HG03378 (cell line): ENCODE data around the gene EPN3.

Experiments
- ATAC-seq: cut with Tn5 transposase; IDR thresholded peaks from one replicate; pipeline ENCODE4 v1.9.1; 2021; ENCODE audit warnings: mild to moderate bottlenecking, moderate library complexity; ENCODE audit not compliant: unreplicated experiment

The EPN3 gene

DNA sequence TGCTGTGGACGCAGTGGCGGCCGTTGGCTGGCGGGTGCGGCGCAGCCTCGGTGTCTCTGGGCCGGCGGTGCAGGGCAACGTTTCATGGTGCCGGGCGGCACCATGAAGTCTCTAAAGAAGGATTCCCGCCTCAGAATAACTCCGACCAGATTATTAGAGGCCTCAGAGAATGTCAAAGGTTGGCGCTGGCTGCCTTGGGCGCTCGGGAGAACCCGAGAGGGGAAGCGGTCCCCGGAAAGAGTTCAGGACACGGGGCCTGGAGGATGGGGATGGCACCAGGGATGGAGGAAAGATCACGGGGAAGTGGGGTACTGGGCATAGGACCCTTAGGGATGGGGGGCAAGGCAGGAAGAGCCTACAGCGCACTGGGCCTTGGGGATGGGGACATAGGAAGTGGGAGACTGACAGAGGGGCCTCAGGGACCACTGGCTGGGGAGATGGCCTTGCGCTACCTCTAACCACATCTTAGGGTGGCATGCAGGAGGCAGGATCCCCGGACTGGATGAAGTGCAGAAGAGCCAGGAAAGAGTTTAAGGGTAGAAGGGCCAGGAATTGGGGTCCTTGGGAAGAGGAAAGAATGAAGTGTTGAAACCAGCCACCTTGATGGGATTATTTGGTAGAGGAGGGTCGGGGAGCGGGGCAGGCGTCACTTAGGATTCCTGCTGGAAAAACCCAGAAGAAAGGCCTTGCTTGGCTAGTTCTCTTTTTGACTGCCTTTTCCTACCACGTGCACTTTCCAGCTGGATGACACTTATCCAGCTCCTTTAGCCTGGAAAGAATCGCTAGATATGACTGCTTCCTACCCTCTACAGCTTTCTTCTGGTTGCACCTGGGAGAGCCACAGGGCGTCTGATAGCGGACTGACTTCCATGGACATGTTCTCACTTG, 23.7 kb upstream of the EPN3 start:
- no peak for ATAC-seq

DNA sequence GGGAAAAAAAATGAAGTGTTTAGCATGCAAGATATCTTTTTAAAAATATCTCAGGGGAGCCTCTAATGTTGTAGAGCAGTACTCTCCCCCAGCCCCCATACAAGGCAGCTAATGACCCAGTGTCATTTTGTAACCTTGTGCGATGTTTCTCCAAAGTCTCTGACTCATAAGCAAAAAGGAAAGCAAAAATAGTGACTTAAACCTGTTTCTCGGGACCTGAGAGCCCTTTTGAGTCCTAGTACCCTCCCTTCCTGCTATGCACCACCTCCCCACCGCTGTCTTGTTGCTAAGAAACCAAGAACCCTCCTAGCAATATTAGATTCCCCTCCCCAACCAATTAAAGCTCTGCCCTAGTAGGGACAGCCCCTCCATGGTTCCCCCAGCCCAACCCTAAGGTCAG, 21.5 kb upstream of the EPN3 start:
- peak; percentile 83 for ATAC-seq

DNA sequence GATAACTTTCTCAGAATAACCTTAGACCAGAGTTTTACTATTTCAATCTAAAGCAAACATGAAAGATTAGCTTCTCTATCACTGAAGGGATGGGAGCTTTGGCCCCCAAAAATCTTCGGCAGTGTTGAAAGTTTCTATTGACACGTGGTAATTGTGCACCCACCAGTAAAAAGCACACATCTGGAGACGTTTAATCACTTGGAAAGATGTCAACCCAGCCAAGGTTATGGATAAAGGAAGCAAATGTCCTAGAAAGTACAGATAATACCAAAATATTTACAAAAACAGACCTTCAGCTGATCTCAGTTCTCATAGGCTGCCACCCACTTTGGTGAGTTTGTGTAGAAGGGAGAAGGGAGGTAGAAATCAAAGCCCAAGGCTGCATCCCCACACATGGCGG, 19.0 kb upstream of the EPN3 start:
- ATAC-seq = no peak

DNA sequence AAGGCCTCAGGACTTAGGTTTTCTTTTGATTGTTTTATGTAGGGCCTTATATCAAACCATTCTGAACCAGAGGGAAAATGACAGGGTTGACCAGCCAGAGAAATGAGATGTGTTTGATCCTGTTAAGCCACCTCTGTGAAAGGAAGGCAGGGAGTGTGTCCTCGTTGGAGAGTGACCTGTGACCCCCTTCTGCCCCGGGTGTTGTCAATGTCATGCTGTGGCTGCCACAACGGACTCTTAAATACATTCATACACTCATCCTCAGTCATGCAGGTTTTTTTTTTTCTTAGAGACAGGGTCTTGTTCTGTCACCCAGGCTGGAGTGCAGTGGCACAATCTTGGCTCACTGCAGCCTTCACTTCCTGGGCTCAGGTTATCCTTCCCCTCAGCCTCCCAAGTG, 18.1 kb upstream of the EPN3 start:
- no peak for ATAC-seq

DNA sequence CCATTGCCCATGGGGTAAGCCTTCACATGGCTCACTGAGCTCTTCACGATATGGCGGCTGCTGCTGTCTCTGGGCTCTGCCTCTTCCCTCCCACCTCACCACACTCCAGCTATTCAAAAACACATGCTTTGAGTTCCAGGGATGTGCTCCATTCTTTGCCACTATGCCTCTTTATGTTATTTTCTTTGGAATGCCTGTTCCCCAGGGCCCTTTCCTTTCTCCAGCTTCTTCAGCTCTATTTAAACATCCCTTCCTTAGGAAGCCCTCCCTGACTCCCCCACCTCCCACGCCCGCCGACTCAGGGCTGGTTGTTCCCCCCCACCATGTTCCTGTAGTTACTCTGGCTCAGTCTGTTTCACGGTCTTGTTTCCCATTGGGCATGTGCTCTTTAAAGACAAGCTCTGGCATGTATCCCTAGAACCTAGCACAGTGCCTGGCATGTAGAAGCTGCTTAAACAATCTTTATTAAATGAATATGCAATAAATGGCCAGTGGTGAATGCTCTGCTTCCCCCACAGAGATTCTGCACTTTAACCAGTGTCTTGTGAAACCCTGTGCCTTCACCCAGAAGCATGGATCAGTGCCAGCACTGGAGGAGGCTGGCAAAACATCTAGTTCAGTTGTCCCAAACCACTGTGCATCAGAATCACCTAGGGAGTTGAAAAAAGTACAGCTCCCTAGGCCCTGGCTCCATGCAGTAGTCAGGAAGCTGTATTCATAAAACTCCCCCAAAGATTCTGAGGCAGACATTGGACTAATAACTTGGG, 17.4 kb upstream of the EPN3 start:
- ATAC-seq = no peak

DNA sequence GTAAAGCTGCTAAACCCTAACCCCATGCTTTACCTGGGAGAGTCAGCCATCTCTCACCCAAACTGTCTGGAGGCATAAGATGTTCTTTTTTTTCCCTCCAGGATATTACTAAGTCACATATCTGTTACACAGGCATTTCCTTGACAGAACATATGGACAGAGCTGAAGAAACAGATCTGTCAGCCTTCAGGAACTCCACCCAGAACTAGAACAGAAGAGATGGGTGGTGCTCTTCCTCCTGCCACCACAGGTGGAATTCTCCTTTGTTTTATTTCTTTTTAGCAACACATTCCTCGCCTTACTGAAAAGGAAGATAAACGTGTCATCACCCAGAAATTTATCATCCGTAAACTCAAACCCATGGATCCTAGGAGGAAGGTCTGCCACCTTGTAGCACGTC, 15.5 kb upstream of the EPN3 start:
- no peak for ATAC-seq

DNA sequence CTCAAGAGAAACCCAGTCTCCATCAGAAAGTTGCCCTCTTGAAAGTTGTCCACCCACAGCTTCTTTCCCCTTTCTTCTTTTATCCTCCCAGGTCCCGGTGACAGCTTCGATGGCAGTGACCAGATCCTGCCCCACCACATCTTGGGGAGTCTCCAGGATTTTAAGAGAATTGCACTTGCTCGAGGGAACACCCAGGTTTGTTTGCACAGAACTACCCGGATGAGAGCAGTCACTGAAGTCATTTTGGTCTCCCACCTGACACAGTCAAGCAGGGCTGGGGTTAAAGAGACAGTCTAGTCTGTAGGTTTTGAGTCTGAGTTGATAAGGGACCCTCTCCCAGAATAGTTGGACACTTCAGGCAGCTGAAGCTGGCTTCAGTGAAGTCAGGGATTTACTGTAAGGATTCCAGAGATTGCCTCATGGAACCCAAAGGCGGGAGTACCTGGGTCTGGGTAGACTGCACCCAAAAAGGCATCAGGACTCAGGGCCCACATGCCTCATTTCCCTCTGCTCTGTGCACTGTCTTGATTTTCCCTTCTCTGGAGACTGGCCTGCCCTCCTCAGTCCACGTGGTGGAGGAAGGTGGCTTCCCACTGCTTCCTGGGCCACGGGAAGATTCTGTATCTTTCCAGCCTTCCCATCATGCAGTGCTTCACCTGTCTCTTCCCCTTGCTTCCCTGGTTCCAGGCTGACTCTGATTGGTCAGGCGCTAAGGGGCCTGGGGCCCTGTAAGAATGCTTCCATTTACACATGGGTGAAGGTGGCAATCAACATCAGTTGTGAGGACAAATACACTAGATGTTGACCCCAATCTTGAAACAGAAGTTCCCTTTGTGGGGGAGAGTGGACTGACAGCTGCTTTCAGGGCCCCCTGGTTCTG, 14.8 kb upstream of the EPN3 start:
- no peak for ATAC-seq

DNA sequence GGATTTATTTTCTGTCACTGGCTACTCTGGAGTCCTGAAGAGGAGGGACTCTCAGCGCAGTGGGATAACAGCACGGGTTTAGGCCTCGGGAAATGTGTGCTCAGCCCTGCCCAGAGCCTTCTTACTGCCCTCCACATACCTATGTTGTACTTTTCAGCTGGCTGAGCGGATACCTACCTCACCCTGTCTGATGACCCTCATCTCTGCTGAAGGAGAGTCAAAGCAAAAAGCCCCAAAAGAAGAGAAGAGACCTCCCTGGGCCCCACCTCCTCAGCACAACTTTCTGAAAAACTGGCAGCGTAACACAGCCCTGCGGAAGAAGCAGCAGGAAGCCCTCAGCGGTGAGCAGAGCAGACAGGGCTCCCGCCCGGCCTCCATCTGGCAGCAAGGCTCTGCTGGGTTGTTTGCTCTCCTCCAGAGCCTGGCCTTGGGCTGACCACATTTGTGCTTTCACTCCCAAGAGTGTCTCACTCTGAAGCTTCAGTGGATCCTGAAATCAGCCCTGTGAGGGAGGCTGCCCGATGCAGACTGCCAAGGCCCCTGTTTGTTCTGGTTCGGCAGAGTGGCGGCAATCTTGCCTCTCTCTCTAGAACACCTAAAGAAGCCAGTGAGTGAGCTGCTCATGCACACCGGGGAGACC, 14.0 kb upstream of the EPN3 start:
- no peak for ATAC-seq

DNA sequence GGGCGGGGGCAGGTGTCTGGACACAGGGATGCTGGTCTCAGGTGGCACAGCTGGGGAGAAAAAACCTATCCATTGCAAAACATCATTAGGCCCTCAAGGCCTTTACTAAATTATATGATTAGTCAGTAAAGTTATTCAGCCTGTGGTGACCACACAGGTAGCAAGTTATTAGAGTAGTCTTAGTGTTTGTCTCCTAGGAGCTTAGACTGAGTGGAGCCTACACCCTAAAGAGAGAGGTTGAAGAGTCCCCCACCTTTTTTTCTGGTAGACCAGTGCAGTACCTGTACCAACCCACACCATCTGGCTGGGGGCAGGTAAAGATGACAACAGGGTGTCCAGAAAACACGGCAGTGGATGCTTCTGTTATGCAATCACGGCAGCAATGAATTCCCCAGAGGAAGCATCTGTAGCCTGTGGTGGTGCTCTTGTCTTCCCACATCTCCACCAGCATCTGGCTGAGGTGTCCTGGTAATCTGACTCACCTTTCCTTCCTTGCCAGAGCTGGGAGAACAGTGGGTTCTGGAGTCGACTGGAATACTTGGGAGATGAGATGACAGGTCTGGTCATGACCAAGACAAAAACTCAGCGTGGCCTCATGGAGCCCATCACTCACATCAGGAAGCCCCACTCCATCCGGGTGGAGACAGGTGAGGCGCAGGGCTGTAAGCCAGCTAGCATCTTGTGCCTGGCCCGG, 13.2 kb upstream of the EPN3 start:
- ATAC-seq = no peak

DNA sequence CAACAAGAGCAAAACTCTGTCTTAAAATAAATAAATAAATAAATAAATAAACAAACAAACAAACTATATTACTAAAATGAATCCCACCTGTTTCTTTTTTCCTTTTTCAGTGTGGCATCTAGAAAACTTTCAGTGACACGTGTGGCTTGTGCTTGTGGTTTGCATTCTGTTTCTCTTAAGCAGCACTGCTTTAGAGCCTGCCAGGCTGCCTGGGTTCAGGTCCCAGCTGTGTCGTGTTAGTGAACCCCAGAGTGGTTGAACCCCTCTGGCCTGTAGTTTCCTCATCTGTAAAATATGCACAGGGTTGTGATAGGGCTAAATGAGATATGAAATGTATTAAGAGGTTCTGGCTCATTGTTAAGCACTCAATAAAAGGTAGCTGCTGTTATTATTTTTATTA, 12.1 kb upstream of the EPN3 start:
- no peak for ATAC-seq

DNA sequence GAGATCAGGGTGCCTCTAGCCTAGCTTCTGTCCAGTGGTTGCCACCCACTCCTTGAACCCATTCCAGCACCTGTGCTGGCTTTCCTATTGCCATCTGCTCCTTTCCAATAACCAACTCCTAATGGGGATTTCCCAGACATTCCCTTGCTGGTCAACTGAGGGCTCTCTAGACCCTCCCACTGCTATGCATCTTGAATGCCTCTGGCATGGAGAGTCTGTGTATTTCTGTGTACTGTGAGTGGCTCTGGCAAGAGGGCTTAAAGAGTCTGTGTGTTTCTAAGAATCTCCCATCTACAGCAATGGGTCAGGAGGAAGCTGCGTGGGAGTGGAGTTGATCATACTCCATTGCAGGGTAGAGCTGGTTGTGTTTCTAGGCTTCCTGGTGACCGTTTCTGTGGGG, 11.0 kb upstream of the EPN3 start:
- ATAC-seq = no peak

DNA sequence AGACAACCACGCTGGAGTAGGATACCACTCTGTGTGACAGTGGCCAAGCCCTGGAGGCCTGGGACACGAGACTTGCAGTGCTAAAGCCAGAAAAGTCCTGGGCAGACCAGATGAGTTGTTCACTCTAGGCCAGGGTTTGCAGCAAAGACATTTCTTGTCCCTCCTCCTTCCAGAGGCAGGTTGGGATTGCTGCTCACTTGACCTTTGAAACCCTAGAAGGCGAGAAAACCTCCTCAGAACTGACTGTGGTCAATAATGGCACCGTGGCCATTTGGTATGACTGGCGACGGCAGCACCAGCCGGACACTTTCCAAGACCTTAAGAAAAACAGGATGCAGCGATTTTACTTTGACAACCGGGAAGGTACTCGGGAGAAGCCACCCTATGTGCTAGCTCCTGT, 9.8 kb upstream of the EPN3 start:
- ATAC-seq = no peak

DNA sequence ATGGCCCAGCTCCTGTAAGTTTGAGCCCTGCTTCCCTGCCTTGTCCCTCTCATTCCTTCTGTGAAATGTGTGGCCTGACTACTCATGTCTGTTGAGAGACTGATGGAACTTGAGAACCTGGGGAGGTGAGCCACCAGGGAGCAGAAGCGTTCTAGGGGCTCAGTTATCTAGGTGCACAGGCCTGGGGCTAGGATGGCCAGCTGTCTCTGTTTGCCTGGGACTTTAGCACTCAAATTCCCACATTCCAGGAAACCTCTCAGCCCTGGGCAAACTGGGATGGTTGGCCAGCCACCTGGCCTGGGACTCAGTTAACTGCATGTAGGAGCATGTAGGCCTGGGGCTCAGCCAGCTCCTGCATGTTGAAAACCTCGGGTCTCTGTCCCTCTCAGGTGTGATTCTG, 9.3 kb upstream of the EPN3 start:
- no peak for ATAC-seq

DNA sequence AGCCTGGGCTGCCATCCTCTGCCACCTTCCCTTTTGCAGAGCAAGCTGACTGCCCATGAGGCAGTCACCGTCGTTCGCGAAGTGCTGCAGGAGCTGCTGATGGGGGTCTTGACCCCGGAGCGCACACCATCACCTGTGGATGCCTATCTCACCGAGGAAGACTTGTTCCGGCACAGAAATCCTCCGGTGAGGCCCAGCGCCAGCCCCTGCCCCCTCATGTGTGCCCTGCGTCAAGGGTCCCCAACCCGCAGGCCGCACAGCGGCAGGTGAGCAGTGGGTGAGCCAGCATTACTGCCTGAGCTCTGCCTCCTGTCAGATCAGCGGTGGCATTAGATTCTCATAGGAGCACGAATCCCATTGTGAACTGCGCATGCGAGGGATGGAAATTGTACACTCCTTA, 7.7 kb upstream of the EPN3 start:
- ATAC-seq = no peak

DNA sequence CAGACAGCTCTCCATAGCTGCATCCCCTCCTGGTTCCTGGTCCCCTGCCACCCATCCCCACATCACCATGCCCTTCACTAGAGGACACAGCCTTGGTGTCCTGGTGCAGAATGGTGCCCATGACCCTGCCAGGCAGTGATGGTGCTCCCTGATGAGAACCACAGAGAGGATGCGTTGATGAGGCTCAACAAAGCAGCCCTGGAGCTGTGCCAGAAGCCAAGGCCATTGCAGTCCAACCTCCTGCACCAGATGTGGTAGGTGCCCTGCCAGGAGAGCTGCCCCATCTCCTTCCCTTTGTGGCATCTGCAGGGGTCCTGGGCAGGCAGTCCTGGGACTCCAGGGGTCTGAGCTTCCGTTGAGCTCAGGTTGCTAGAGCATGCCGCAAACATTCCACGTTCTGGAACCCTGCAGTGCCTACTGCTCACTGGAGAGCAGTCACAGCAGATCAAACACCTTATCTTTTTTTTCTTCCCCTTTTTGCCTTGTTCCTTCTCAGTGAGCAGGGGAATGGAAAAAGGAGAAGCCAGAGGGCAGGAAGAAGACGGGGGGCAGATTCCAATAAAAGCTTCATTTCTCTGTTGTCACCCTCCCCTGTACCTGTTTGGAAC, 5.3 kb upstream of the EPN3 start:
- ATAC-seq = no peak

DNA sequence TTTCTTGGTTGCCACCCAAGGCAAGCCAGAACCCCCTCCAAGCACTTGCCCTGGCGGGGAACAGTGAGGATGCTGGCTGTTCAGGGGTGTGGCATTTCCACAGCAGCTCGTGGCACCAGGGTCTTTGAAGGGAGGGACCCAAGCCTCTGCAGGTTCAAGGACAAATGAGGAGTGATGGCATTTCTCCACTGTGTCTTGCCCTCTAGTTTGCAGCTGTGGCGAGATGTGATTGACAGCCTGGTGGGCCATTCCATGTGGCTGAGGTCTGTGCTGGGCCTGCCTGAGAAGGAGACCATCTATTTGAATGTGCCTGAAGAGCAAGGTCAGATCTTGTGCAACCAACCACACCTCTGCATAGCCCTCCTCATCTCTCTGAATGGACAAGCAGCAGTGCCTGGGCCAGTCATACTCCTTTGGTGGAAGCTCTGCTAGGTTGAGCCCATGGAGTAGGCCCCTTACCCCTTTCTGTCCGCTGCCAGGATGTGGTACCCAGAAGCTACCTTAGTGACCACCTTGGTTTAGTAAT, 4.5 kb upstream of the EPN3 start:
- ATAC-seq = no peak

DNA sequence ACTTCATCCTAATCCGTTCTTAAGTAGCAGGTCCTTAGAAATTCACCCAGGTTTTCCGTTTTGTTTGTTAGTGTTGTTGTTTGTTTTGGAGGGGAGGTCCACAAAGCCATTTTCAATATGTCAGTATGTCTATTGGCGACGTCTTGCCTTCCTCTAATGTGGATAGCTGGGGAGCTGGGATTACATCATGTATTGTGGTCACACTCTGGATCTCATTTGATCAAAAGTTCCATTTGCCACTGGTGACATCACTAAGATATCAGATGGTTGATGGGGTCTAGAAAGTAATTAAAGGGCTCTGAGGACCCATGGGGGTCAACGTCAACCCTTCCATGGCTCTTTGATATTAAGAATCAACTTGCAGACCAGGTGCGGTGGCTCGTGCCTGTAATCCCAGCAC, 2.7 kb upstream of the EPN3 start:
- ATAC-seq = no peak

DNA sequence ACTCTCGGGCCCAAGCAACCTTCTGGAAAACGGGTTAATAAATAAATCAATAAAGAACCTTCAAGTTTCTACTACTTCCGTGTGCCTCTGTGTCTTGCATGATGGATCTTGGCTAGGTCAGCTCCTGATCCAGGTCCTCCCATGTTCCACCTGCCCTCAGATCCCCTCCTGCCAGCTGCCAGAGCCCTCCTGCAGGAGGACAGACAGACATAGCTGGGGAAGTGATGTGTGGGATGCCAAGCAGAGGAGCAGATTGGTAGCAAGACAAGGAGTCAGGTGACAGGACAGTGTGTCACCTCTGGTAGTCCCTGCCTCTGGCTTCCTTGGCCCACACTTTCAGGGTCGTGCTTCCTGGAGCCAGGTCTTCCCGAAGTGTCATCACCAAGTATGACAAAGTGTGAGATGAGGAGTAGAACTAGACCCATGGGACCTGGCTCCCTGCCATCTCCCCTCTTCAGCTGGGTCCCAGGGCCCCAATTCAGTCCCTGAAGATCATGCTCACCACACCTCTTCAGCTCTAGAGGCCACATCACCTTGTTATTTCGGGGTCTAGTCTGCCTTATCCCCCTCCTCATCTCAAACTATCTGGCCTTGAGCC, 1.0 kb upstream of the EPN3 start:
- no peak for ATAC-seq

DNA sequence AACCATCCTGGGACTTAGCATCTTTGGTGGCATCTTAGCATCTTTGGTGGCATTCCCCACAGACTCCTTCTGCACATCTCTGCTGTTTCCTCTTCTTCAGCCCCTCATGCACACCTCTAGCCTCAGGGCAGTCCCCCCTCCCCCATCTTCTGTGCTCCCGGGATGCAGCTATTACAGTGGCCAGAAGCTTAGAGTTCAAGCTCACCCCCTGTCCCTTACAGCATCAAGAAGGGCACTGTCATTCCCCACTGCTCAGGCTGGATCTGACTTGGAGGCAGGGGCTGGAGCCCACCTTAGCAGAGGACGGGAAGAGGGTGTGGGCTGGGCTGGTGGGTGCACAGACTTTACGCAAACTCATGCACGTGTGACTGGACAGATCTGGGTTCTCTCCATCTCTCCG, 650 bp downstream of the EPN3 start:
- no peak for ATAC-seq
